GM12875 (cell line): ENCODE measurements around the gene PSAP.
"Not testable (repeated sequence)": the region's sequence is repeated elsewhere in the genome, so short reads cannot be mapped to it uniquely, and the experiment has no call there.

Experiments
- H3K4me3 ChIP-seq: one replicate; pipeline ENCODE4 v1.5.1; 2011; ENCODE audit warnings: low read depth, low read length, control low read depth
- CTCF ChIP-seq: IDR thresholded peaks from 2 replicates; pipeline ENCODE4 v1.5.1; 2011; ENCODE audit warnings: low read depth, mild to moderate bottlenecking, control low read depth, inconsistent platforms, low read length, moderate library complexity, borderline replicate concordance; ENCODE audit not compliant: insufficient read depth

The PSAP gene

GRCh38 chr10:71850743-71851464 lies at the start of gene PSAP:
PSAP (minus strand) TSS chr10:71851251; CDS start chr10:71851221, 30 bp downstream.
- peak within 1 kb of the TSS; percentile 99 for H3K4me3 ChIP-seq
- TF ChIP-seq CTCF = no peak

- no peak overlapping the region for H3K4me3 ChIP-seq
- TF ChIP-seq CTCF = no peak
Measured at GRCh38 chr10:71900441-71901180, 49.6 kb upstream of the PSAP start.

- H3K4me3 ChIP-seq = no peak overlapping the region
Measured at GRCh38 chr10:71899665-71900412, 48.8 kb upstream of the PSAP start.

GRCh38 chr10:71898346-71898745 lies 47.3 kb upstream of the PSAP start:
- not testable (repeated sequence) for H3K4me3 ChIP-seq

More at GRCh38 chr10:71899665-71900412, 48.8 kb upstream of the PSAP start:
- TF ChIP-seq CTCF = no peak

GRCh38 chr10:71893920-71894319 lies 42.9 kb upstream of the PSAP start:
- H3K4me3 ChIP-seq = no peak overlapping the region
- no peak for TF ChIP-seq CTCF

- H3K4me3 ChIP-seq = no peak overlapping the region
- no peak for TF ChIP-seq CTCF
Measured at GRCh38 chr10:71893258-71893815, 42.3 kb upstream of the PSAP start.

- no peak overlapping the region for H3K4me3 ChIP-seq
- no peak for TF ChIP-seq CTCF
Measured at GRCh38 chr10:71891437-71891836, 40.4 kb upstream of the PSAP start.
